GM23338 (cell line): ENCODE measurements around the gene MT1A. TPM values are rescaled to one million over a fixed set of nuclear protein-coding genes. Genes with fewer than 3 reads are reported as not detected.

Experiments used
- ATAC-seq: fragments of 200-7000 bp; cut with Tn5 transposase; 3 replicates; pipeline ENCODE4 v1.9.1; 2020
- DNase-seq: peaks from one replicate; pipeline ENCODE4 v3.0.0-alpha.2; 2015; ENCODE audit warnings: low spot score
- H2AFZ ChIP-seq: fragments of 200-600 bp; sonication (generic); 2 replicates; pipeline ENCODE4 v1.8.0; 2016; ENCODE audit warnings: antibody characterized with exemption, mild to moderate bottlenecking, moderate library complexity
- H3F3A ChIP-seq: fragments of 200-600 bp; sonication (generic); replicated peaks from 2 replicates; pipeline ENCODE4 v1.8.0; 2017; ENCODE audit warnings: antibody characterized with exemption, mixed run types, low read depth
- H3K27ac ChIP-seq: fragments of 200-600 bp; sonication (generic); 2 replicates; pipeline ENCODE4 v1.6.1; 2016; ENCODE audit warnings: low read depth
- H3K27me3 ChIP-seq: fragments of 200-600 bp; sonication (generic); 2 replicates; pipeline ENCODE4 v1.8.0; 2016; ENCODE audit warnings: mild to moderate bottlenecking, mixed run types, moderate library complexity; ENCODE audit not compliant: insufficient read depth
- H3K36me3 ChIP-seq: fragments of 200-600 bp; sonication (generic); 2 replicates; pipeline ENCODE4 v1.8.0; 2016; ENCODE audit warnings: mild to moderate bottlenecking; ENCODE audit not compliant: insufficient read depth
- H3K4me1 ChIP-seq: fragments of 200-600 bp; sonication (generic); 2 replicates; pipeline ENCODE4 v1.8.0; 2016; ENCODE audit warnings: mild to moderate bottlenecking, moderate library complexity; ENCODE audit not compliant: insufficient read depth
- H3K4me2 ChIP-seq: fragments of 200-600 bp; sonication (generic); 2 replicates; pipeline ENCODE4 v1.7.1; 2017; ENCODE audit warnings: mixed run types
- H3K4me3 ChIP-seq: fragments of 200-600 bp; sonication (generic); 2 replicates; pipeline ENCODE4 v1.6.1; 2016; ENCODE audit warnings: mixed run types
- H3K79me2 ChIP-seq: fragments of 200-600 bp; sonication (generic); replicated peaks from 2 replicates; pipeline ENCODE4 v1.8.0; 2017; ENCODE audit warnings: mild to moderate bottlenecking; ENCODE audit not compliant: insufficient read depth
- H3K9me2 ChIP-seq: fragments of 200-600 bp; sonication (generic); 2 replicates; pipeline ENCODE4 v1.8.0; 2017; ENCODE audit not compliant: insufficient read depth
- H4K20me1 ChIP-seq: fragments of 200-600 bp; sonication (generic); replicated peaks from 2 replicates; pipeline ENCODE4 v1.8.0; 2017; ENCODE audit warnings: mild to moderate bottlenecking; ENCODE audit not compliant: insufficient read depth
- H3K27ac Mint-ChIP-seq: 2 replicates; pipeline ENCODE4 v1.8.0; 2020; ENCODE audit warnings: inconsistent platforms, mild to moderate bottlenecking, moderate library complexity, mixed read lengths
- H3K27me3 Mint-ChIP-seq: 3 replicates; pipeline ENCODE4 v1.8.0; 2022; ENCODE audit warnings: low read depth, mild to moderate bottlenecking, moderate library complexity, mixed read lengths, inconsistent platforms; ENCODE audit not compliant: insufficient read depth, poor library complexity
- H3K36me3 Mint-ChIP-seq: 3 replicates; pipeline ENCODE4 v1.8.0; 2021; ENCODE audit warnings: low read depth, mild to moderate bottlenecking, inconsistent platforms, moderate library complexity, mixed read lengths
- H3K4me1 Mint-ChIP-seq: 3 replicates; pipeline ENCODE4 v1.8.0; 2020; ENCODE audit warnings: mild to moderate bottlenecking, inconsistent platforms, mixed read lengths
- H3K4me3 Mint-ChIP-seq: 3 replicates; pipeline ENCODE4 v1.8.0; 2021; ENCODE audit warnings: moderate library complexity, mild to moderate bottlenecking, inconsistent platforms, mixed read lengths
- H3K9me3 Mint-ChIP-seq: 3 replicates; pipeline ENCODE4 v1.8.0; 2020; ENCODE audit warnings: moderate library complexity, mild to moderate bottlenecking, inconsistent platforms, mixed read lengths
- POLR2AphosphoS5 ChIP-seq: IDR thresholded peaks from 2 replicates; pipeline ENCODE4 v1.6.1; 2016; ENCODE audit warnings: antibody characterized with exemption, low read depth
- polyA plus RNA-seq: library from polyadenylated mRNA; unstranded; fragments of >200 nt; fragmentation: Nextera tagmentation; extraction: Ambion mirVana; gene quantifications from 2 replicates; pipeline ENCODE4 v1.2.1, GENCODE V29; 2016
- total RNA-seq: library from RNA; depleted of rRNA; stranded (reverse); fragments of >200 nt; shearing (Covaris generic); gene quantifications from 2 replicates; pipeline ENCODE4 v1.2.3, GENCODE V29; 2014
- TF ChIP-seq, protein P1 (sequence below): fragments of 250-450 bp; sonication (Bioruptor Pico); IDR thresholded peaks from 2 replicates; pipeline ENCODE4 v1.5.0; 2020; ENCODE audit warnings: mild to moderate bottlenecking, moderate library complexity
- TF ChIP-seq, protein P2 (sequence below): IDR thresholded peaks from 2 replicates; pipeline ENCODE4 v1.6.1; 2016; ENCODE audit warnings: antibody characterized with exemption

Gene MT1A
- total and polyA plus RNA-seq, 2 experiments from 2014 or later, result 2.5 TPM; not detected in 1

DNA sequence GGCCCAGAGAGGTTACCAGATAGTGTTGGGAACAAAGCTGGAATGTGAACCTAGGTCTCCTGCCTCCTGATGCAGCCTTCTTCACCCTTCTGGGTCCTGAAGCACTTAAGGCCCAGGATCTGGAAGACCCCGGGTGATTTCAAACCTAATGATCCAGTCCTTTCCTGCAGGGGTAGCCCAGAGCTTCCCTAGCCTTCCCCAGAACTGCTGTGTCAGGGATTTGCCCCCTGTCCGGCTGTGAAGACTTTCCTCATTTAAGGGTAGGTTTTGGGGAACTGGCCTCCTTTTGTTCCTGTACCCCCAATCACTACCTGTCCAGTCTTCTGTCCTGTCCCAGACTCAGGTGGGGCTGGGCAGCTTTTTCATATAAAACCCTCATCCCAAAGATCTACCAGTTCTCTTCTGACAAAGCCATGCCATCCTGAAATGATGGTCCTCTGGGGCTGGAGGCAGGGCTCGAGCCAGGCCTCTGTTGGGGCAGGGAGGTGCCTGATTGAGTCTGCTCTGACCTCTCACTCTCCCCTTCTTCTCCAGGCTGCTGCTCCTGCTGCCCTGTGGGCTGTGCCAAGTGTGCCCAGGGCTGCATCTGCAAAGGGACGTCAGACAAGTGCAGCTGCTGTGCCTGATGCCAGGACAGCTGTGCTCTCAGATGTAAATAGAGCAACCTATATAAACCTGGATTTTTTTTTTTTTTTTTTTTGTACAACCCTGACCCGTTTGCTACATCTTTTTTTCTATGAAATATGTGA lies 45.1 kb downstream of the MT1A start (continued):
- TF ChIP-seq, protein P1, sequence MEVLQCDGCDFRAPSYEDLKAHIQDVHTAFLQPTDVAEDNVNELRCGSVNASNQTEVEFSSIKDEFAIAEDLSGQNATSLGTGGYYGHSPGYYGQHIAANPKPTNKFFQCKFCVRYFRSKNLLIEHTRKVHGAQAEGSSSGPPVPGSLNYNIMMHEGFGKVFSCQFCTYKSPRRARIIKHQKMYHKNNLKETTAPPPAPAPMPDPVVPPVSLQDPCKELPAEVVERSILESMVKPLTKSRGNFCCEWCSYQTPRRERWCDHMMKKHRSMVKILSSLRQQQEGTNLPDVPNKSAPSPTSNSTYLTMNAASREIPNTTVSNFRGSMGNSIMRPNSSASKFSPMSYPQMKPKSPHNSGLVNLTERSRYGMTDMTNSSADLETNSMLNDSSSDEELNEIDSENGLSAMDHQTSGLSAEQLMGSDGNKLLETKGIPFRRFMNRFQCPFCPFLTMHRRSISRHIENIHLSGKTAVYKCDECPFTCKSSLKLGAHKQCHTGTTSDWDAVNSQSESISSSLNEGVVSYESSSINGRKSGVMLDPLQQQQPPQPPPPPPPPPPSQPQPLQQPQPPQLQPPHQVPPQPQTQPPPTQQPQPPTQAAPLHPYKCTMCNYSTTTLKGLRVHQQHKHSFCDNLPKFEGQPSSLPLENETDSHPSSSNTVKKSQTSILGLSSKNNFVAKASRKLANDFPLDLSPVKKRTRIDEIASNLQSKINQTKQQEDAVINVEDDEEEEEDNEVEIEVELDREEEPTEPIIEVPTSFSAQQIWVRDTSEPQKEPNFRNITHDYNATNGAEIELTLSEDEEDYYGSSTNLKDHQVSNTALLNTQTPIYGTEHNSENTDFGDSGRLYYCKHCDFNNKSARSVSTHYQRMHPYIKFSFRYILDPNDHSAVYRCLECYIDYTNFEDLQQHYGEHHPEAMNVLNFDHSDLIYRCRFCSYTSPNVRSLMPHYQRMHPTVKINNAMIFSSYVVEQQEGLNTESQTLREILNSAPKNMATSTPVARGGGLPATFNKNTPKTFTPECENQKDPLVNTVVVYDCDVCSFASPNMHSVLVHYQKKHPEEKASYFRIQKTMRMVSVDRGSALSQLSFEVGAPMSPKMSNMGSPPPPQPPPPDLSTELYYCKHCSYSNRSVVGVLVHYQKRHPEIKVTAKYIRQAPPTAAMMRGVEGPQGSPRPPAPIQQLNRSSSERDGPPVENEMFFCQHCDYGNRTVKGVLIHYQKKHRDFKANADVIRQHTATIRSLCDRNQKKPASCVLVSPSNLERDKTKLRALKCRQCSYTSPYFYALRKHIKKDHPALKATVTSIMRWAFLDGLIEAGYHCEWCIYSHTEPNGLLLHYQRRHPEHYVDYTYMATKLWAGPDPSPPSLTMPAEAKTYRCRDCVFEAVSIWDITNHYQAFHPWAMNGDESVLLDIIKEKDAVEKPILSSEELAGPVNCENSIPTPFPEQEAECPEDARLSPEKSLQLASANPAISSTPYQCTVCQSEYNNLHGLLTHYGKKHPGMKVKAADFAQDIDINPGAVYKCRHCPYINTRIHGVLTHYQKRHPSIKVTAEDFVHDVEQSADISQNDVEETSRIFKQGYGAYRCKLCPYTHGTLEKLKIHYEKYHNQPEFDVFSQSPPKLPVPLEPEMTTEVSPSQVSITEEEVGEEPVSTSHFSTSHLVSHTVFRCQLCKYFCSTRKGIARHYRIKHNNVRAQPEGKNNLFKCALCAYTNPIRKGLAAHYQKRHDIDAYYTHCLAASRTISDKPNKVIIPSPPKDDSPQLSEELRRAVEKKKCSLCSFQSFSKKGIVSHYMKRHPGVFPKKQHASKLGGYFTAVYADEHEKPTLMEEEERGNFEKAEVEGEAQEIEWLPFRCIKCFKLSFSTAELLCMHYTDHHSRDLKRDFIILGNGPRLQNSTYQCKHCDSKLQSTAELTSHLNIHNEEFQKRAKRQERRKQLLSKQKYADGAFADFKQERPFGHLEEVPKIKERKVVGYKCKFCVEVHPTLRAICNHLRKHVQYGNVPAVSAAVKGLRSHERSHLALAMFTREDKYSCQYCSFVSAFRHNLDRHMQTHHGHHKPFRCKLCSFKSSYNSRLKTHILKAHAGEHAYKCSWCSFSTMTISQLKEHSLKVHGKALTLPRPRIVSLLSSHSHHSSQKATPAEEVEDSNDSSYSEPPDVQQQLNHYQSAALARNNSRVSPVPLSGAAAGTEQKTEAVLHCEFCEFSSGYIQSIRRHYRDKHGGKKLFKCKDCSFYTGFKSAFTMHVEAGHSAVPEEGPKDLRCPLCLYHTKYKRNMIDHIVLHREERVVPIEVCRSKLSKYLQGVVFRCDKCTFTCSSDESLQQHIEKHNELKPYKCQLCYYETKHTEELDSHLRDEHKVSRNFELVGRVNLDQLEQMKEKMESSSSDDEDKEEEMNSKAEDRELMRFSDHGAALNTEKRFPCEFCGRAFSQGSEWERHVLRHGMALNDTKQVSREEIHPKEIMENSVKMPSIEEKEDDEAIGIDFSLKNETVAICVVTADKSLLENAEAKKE, result no peak

DNA sequence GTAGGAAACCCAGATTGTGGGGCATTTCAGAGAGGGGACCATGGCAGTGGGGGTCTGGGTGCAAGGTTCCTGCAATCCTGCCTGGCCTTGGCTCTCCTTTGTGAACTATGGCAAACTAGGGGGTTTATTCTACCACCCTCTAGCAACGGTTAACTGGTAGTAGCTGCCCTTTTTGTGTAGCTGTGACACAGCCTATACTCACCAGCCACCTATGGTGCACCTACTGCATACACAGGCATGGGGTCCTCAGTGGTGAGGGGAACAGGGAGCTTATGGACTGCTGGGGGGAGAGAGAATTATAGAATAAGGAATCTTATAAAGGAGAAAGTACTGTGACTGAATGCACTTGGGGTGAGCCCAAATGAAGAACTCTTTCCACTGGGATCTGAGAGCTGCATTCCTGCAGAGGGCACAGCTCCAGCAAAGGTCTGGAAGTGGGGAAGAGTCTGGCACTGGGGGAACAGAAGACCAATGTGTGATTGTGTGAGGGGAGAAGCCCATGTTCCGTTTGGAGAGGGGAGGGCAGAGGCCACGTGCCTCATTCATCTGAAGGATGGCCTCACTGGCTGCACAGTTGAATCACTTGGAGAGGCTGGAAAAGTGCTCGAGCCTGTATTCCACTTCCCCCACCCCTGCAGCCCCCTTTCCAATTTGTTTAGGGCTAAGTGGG lies 45.9 kb downstream of the MT1A start:
- no peaks in the 10 kb centered on the region for H4K20me1 ChIP-seq
- H3K4me1 ChIP-seq, result peaks cover 29% of the 10 kb centered on the region
- H3K4me2 ChIP-seq, result no peak overlapping the region; the same call in 1 of the 2 replicates
- H3K27me3 Mint-ChIP-seq, result peaks cover 29% of the 10 kb centered on the region
- no peak overlapping the region for H3K4me3 ChIP-seq
- 0 out of 2 replicates have a peak overlapping the region, but pooled peaks have one; percentile 38 for H3K27ac Mint-ChIP-seq
- H3F3A ChIP-seq, result peaks cover 7% of the 10 kb centered on the region; the same call in 1 of the 2 replicates
- ATAC-seq (no peak), DNase-seq (no peak)
- peaks cover 14% of the 10 kb centered on the region for H3K79me2 ChIP-seq
- H3K9me3 Mint-ChIP-seq, result peaks cover 11% of the 10 kb centered on the region; the same call in 2 of the 3 replicates
- H3K36me3 ChIP-seq, result no peaks in the 10 kb centered on the region
- peak overlapping the region; percentile 93 for H3K4me3 Mint-ChIP-seq
- no peak overlapping the region for H3K27ac ChIP-seq
- H3K27me3 ChIP-seq, result peaks cover 24% of the 10 kb centered on the region
- peaks cover 26% of the 10 kb centered on the region for H3K4me1 Mint-ChIP-seq
- TF ChIP-seq, protein P2, sequence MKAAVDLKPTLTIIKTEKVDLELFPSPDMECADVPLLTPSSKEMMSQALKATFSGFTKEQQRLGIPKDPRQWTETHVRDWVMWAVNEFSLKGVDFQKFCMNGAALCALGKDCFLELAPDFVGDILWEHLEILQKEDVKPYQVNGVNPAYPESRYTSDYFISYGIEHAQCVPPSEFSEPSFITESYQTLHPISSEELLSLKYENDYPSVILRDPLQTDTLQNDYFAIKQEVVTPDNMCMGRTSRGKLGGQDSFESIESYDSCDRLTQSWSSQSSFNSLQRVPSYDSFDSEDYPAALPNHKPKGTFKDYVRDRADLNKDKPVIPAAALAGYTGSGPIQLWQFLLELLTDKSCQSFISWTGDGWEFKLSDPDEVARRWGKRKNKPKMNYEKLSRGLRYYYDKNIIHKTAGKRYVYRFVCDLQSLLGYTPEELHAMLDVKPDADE, result no peak
- peak; percentile 64 for TF ChIP-seq POLR2AphosphoS5
- no peak overlapping the region for H2AFZ ChIP-seq
- H3K9me2 ChIP-seq, result no peaks in the 10 kb centered on the region
- peaks cover 43% of the 10 kb centered on the region for H3K36me3 Mint-ChIP-seq
